ENCODE results near the gene SPRED3. TPM values are rescaled to one million over a fixed set of nuclear protein-coding genes. Genes with fewer than 3 reads are reported as not detected.

SPRED3 gene
- total and polyA plus RNA-seq, 9 of the 15 experiments (the other 6 are each of a cell fraction or from before 2014, with no cell fraction given) = 0.05 to 1.3 (median 0.36) TPM

DNA sequence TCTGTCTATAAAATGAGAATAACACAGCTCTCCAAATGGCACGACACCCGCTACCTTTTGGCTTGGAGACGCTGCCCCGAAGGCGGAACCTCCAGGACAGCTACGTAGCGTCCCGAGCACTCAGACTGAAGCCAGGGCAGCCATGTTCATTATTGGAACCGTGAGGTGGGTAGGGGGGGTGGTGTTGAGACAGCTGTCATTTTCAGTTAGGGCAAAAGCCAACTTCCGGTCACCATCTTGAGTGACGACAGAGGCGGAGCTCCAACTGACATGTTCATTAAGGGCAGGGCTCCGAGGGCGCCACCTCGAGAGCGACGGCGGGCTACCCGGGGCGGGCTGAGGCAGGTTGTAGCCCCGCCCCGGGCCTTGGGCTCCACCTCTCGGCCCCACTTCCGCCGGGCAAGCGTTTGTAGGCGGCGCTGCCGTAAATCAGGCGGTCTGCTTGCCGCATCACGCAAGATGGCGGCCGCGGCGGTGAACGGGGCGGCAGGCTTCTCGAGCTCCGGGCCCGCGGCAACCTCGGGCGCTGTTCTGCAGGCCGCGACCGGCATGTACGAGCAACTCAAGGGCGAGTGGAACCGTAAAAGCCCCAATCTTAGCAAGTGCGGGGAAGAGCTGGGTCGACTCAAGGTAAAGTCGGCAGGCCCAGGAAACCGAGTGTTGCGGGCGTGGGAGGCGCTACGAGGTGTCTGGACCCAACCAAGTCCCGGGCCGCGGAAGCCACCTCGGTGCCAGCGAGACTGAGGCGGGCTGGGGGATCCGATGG, 14.0 kb upstream of the SPRED3 start, which contains the start of gene PSMD8 (continued):
- TF ChIP-seq, protein P1, sequence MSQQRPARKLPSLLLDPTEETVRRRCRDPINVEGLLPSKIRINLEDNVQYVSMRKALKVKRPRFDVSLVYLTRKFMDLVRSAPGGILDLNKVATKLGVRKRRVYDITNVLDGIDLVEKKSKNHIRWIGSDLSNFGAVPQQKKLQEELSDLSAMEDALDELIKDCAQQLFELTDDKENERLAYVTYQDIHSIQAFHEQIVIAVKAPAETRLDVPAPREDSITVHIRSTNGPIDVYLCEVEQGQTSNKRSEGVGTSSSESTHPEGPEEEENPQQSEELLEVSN (IDR thresholded peaks at IDR 0.05; ENCODE audit: borderline replicate concordance in 1 of 2, extremely low read depth in 1 of 2, insufficient read depth in 1 of 2, insufficient read length in 1 of 2, low read depth in 1 of 2, low read length in 1 of 2, poor library complexity in 1 of 2, severe bottlenecking in 1 of 2) = peak; percentile 15 to 44
- peak; percentile 90; the same call in 1 of the 2 replicates for TF ChIP-seq FOXK1 (CRISPR knock-in tag; IDR thresholded peaks at IDR 0.05; ENCODE audit: borderline replicate concordance)
- TF ChIP-seq, protein P2, sequence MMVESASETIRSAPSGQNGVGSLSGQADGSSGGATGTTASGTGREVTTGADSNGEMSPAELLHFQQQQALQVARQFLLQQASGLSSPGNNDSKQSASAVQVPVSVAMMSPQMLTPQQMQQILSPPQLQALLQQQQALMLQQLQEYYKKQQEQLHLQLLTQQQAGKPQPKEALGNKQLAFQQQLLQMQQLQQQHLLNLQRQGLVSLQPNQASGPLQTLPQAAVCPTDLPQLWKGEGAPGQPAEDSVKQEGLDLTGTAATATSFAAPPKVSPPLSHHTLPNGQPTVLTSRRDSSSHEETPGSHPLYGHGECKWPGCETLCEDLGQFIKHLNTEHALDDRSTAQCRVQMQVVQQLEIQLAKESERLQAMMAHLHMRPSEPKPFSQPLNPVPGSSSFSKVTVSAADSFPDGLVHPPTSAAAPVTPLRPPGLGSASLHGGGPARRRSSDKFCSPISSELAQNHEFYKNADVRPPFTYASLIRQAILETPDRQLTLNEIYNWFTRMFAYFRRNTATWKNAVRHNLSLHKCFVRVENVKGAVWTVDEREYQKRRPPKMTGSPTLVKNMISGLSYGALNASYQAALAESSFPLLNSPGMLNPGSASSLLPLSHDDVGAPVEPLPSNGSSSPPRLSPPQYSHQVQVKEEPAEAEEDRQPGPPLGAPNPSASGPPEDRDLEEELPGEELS (CRISPR knock-in tag; IDR thresholded peaks at IDR 0.05; ENCODE audit: borderline replicate concordance) = peak; percentile 79; the same call in 1 of the 2 replicates
- TF ChIP-seq CEBPG (CRISPR knock-in tag; IDR thresholded peaks at IDR 0.05) = peak; percentile 29; the same call in 1 of the 2 replicates
- peak in 1 of 2 experiments; percentile 59; a peak in 2 of 4 replicates for TF ChIP-seq CEBPG (tag; conservative IDR thresholded peaks at IDR 0.05 in 1 of 2, IDR thresholded peaks at IDR 0.05 in 1 of 2)
- TF ChIP-seq ZNF197 (CRISPR knock-in tag; IDR thresholded peaks at IDR 0.05; ENCODE audit: low read depth) = peak; percentile 83; the same call in 1 of the 2 replicates
- no peak for TF ChIP-seq GATAD2B (IDR thresholded peaks at IDR 0.05; ENCODE audit: borderline replicate concordance)
- peak; percentile 39; the same call in 1 of the 2 replicates for TF ChIP-seq SPI1 (IDR thresholded peaks at IDR 0.05; ENCODE audit: borderline replicate concordance, low read depth, low read length)
- TF ChIP-seq, protein P3, sequence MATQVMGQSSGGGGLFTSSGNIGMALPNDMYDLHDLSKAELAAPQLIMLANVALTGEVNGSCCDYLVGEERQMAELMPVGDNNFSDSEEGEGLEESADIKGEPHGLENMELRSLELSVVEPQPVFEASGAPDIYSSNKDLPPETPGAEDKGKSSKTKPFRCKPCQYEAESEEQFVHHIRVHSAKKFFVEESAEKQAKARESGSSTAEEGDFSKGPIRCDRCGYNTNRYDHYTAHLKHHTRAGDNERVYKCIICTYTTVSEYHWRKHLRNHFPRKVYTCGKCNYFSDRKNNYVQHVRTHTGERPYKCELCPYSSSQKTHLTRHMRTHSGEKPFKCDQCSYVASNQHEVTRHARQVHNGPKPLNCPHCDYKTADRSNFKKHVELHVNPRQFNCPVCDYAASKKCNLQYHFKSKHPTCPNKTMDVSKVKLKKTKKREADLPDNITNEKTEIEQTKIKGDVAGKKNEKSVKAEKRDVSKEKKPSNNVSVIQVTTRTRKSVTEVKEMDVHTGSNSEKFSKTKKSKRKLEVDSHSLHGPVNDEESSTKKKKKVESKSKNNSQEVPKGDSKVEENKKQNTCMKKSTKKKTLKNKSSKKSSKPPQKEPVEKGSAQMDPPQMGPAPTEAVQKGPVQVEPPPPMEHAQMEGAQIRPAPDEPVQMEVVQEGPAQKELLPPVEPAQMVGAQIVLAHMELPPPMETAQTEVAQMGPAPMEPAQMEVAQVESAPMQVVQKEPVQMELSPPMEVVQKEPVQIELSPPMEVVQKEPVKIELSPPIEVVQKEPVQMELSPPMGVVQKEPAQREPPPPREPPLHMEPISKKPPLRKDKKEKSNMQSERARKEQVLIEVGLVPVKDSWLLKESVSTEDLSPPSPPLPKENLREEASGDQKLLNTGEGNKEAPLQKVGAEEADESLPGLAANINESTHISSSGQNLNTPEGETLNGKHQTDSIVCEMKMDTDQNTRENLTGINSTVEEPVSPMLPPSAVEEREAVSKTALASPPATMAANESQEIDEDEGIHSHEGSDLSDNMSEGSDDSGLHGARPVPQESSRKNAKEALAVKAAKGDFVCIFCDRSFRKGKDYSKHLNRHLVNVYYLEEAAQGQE (IDR thresholded peaks at IDR 0.05; ENCODE audit: borderline replicate concordance) = peak; percentile 28; the same call in 1 of the 2 replicates
- TF ChIP-seq, protein P3 (CRISPR knock-in tag; IDR thresholded peaks at IDR 0.05; ENCODE audit: low read depth) = peak; percentile 63; the same call in 1 of the 2 replicates
- TF ChIP-seq, protein P4, sequence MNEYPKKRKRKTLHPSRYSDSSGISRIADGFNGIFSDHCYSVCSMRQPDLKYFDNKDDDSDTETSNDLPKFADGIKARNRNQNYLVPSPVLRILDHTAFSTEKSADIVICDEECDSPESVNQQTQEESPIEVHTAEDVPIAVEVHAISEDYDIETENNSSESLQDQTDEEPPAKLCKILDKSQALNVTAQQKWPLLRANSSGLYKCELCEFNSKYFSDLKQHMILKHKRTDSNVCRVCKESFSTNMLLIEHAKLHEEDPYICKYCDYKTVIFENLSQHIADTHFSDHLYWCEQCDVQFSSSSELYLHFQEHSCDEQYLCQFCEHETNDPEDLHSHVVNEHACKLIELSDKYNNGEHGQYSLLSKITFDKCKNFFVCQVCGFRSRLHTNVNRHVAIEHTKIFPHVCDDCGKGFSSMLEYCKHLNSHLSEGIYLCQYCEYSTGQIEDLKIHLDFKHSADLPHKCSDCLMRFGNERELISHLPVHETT (CRISPR knock-in tag; conservative IDR thresholded peaks at IDR 0.05 in 1 of 2, IDR thresholded peaks at IDR 0.05 in 1 of 2) = peak; percentile 30 to 92; a peak in 2 of 4 replicates
- no peak for TF ChIP-seq HNRNPL (IDR thresholded peaks at IDR 0.05; ENCODE audit: low read depth, low read length)
